Subcutaneous adipose tissue (tissue), 4 donors: ENCODE measurements around the gene RGS6. TPM values are rescaled to one million over a fixed set of nuclear protein-coding genes. Genes with fewer than 3 reads are reported as not detected.

Experiments used
- total RNA-seq, 4 donors: library from RNA; depleted of rRNA; stranded (reverse); fragments of >200 nt; gene quantifications; one replicate each; pipeline ENCODE4 v1.1.0, GENCODE V29; 2016
- TF ChIP-seq, protein P1 (sequence below): fragments of 450-650 bp; IDR thresholded peaks from one replicate; pipeline ENCODE4 v1.5.1; 2016; ENCODE audit warnings: low read depth, mild to moderate bottlenecking, control low read depth, antibody characterized with exemption, moderate library complexity

RGS6 gene
- total RNA-seq, 4 donors from 2014 or later: 4.4 to 32.0 (median 11.4) TPM

GRCh38 chr14:72609205-72609916 is 677.1 kb downstream of the RGS6 start:
- TF ChIP-seq, protein P1, sequence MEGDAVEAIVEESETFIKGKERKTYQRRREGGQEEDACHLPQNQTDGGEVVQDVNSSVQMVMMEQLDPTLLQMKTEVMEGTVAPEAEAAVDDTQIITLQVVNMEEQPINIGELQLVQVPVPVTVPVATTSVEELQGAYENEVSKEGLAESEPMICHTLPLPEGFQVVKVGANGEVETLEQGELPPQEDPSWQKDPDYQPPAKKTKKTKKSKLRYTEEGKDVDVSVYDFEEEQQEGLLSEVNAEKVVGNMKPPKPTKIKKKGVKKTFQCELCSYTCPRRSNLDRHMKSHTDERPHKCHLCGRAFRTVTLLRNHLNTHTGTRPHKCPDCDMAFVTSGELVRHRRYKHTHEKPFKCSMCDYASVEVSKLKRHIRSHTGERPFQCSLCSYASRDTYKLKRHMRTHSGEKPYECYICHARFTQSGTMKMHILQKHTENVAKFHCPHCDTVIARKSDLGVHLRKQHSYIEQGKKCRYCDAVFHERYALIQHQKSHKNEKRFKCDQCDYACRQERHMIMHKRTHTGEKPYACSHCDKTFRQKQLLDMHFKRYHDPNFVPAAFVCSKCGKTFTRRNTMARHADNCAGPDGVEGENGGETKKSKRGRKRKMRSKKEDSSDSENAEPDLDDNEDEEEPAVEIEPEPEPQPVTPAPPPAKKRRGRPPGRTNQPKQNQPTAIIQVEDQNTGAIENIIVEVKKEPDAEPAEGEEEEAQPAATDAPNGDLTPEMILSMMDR: no peak

DNA sequence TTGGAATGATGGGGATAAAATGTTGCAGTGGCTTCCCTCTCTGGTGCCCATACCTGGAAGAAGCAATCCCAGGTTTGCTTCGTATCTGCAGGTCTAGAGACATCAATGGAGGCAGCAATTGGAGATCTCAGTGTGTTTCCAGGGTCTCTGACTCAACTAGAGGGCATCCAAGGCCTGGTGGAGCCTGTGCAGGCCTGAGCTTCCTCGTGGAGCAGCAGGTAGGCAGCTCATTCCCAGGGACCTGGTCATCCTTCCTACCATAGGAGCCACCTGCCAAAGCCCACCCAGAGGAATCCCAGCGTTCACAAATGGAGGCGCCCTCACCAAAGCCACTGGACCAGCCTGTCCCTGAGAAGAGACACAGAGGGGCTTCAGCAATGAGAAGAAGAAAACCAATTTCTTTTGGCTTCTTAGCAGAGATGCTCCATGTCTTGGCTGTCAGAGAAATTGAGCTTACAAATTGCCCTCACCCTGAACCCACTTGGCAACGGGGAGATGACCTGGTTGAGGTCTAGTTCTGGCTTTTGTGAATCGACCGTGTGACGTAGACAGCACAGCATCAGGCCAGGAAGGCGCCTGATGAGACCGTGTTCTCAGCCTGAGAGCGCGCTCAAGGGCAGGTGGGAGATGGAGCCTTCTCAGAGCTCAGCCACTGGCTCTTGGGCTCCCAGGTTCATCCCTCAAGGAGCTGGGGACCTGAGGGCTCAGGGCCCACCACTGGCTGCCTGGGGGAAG is 678.0 kb downstream of the RGS6 start:
- TF ChIP-seq, protein P1: no peak

DNA sequence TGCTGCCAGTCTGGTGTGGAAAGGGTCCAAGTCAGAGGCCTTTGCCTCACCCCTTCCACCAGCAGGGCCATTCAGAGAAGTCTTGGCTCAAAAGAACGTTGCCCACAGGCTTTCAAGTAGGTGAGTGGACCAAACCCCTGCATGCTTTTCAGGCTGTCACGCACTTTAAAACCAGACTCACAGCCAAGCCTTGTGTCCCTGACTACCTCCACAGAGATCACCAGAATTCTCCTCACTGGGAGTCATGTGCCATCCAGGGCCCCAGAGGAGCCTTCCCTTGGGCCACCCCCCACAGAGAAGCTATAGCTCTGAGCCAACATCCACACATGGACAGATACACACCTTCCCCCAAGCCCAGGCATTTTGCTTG is 678.6 kb downstream of the RGS6 start:
- TF ChIP-seq, protein P1: no peak

GRCh38 chr14:72611506-72611905 is 679.3 kb downstream of the RGS6 start:
- TF ChIP-seq, protein P1: no peak

DNA sequence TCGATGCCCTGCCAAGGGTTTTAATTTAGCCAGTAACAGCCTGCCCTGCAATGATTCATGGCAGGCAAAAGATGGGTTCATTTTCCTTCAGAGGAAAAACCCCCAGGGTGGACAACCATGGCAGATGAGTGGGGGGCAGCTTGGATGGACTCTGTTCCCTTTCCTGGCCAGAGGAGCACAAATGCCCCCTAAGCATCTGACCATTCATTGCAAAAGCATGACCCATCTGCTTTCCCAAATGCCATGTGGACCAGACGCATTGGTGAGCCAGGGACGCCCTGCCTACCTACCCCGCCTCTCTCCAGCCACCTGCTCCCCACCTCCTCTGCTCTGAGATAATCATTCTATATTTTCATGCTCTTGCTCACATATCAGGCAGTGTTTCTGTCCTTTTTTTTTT is 679.8 kb downstream of the RGS6 start:
- TF ChIP-seq, protein P1: no peak

GRCh38 chr14:72613231-72613974 is 681.2 kb downstream of the RGS6 start:
- TF ChIP-seq, protein P1: no peak

- TF ChIP-seq, protein P1: no peak
These were observed 681.7 kb downstream of the RGS6 start for GRCh38 chr14:72613975-72614319.
